HUES64 (cell line): ENCODE measurements around the gene RETN.

Experiments used
- H3K27ac ChIP-seq: 2 replicates; pipeline ENCODE4 v1.7.0; 2013; ENCODE audit warnings: low read depth, low read length, inconsistent platforms
- H3K27me3 ChIP-seq: 2 replicates; pipeline ENCODE4 v1.6.1; 2013; ENCODE audit warnings: mild to moderate bottlenecking, low read length; ENCODE audit not compliant: insufficient read depth
- H3K36me3 ChIP-seq: 2 replicates; pipeline ENCODE4 v1.6.1; 2013; ENCODE audit warnings: mild to moderate bottlenecking, low read length; ENCODE audit not compliant: insufficient read depth
- H3K4me1 ChIP-seq: 2 replicates; pipeline ENCODE4 v1.6.1; 2013; ENCODE audit warnings: mild to moderate bottlenecking, low read length, moderate library complexity; ENCODE audit not compliant: insufficient read depth
- H3K4me3 ChIP-seq: 2 replicates; pipeline ENCODE4 v1.5.1; 2013; ENCODE audit warnings: mild to moderate bottlenecking, low read length, moderate library complexity
- H3K9ac ChIP-seq: 2 replicates; pipeline ENCODE4 v1.6.1; 2013; ENCODE audit warnings: mild to moderate bottlenecking, low read depth, low read length
- H3K9me3 ChIP-seq: 2 replicates; pipeline ENCODE4 v1.6.1; 2013; ENCODE audit warnings: low read depth, low read length; ENCODE audit not compliant: insufficient read depth
- WGBS: fragments of 150-250, 120-280 bp; methylation state at CpG from one replicate; pipeline ENCODE4 v1.1.7; 2013; ENCODE audit warnings: missing lambda C conversion rate; 5-methylcytosine and 5-hydroxymethylcytosine counted together

RETN gene

DNA sequence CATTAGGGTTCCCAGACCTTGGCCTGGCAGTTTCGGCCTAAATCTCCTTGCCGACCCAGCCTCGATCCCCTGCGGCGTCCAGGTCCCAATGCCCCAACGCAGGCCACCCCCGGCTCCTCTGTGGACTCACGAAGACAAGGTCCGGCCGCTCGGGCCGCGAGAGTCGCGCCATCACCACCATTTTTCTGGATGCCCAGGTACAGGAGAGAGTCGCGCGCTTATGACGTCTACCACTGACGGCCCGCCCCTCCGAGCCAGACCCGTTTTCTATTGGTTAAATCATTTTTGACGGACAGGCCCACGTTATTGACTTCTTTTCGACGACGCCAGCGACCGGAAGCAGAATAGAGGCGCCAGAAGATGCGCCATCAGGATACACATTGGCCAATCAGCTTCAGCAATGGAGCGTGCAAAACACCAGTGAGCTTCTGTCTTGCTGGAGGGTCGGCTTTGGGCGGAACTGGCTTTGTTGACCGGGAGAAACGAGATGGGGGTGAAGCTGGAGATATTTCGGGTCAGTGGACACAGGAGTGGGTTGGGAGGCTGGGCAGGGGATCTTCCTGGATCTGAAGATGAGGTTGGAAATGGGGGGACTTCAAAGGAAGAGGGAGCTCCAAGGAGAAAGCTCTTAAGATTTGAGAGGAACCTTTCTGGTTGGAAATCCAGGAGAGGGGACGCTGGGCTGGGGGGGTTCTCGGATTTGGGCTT is 39.3 kb upstream of the RETN start, which contains the start of the genes PET100 and XAB2:
Gene PET100, plus strand, starts transcription at position 447 of the 708 bp plus-strand sequence. Its CDS starts 41 bp downstream, at position 488.
Gene XAB2, minus strand, starts transcription at position 199 of the 708 bp plus-strand sequence. Its CDS starts 18 bp downstream, at position 181.
- Histone ChIP-seq H3K9me3 (no peaks in the 10 kb centered on the region), H3K4me1 (peaks cover 7% of the 10 kb centered on the region; the same call in 1 of the 2 replicates), H3K27me3 (no peaks in the 10 kb centered on the region), H3K27ac (peak within 1 kb of the TSS; percentile 54; the same call in 1 of the 2 replicates), H3K9ac (peak within 1 kb of the TSS; percentile 91), H3K4me3 (peak within 1 kb of the TSS; percentile 94), H3K36me3 (peaks cover 22% of the 10 kb centered on the region; the same call in 1 of the 2 replicates)
- WGBS = under 1% methylated on average over 40 of the region's 40 CpGs

DNA sequence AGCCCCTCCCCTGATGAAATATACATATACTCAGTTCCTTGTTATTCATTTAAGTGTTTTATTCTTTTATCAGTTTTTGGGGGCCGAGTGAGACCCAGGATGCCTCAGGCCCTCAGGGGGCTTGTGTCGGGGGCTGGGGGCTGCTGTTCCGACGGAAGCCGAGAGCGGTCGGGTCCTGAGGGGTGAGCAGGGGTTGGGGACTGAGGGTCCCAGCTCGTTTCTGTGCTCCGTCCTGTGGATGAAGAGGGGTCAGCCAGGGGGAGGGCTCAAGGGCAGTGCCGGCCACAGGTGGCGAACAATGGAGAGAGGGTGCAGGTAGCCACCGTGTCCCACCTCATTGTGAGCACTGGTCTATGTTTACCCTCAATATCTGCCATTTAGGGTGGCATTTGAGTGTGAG is 37.3 kb upstream of the RETN start:
- H3K9ac ChIP-seq = no peak overlapping the region
- H3K9me3 ChIP-seq = no peaks in the 10 kb centered on the region
- peaks cover 21% of the 10 kb centered on the region for H3K27me3 ChIP-seq
- H3K4me1 ChIP-seq = peaks cover 7% of the 10 kb centered on the region; the same call in 1 of the 2 replicates
- H3K4me3 ChIP-seq = no peak overlapping the region
- WGBS = 93% methylated on average over 12 of the region's 12 CpGs
- H3K36me3 ChIP-seq = peaks cover 8% of the 10 kb centered on the region; the same call in 1 of the 2 replicates
- H3K27ac ChIP-seq = no peak overlapping the region

DNA sequence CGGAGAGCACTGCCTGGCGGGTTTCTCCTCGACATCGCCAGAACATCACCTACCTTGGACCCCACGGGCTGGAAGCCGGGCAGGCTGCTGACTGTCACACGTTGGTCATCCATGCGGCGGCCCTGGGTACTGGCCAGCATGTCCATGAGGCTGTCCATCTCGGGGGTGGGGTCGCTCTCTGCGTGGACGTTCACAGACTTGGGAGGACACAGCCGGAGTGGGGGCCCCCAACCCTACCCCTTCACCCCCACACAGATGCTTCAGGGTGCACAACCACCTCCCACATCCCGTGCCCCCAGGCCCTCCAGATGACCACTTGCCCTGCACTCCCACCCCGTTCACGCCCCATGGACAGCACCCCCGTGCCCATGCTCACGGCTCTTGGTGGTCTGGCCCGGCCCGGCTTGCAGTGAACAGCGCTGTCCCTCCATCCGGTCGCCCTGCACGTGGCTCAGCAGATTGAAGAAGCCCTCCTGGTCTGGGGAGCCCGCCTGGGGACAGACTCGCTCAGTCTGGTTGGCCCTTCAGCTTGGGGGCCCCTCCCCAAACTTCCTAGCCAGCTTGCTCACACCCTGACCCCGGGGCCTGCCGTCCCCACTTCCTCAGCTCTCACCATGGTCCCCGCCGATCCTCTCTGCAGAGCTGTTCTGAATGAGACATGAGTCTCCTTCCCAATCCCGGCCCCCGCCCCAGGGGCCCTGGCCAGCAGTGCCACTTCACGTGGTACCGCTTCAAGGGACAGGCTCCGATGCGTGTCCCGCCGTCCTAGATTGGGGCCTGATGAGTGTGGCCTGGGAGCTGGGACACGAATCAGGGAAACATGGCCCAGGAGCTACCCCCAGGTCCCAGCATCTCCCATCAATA is 36.3 kb upstream of the RETN start:
- WGBS = 95% methylated on average over 40 of the region's 40 CpGs
- Histone ChIP-seq H3K36me3 (peaks cover 2% of the 10 kb centered on the region; the same call in 1 of the 2 replicates), H3K4me1 (peaks cover 7% of the 10 kb centered on the region; the same call in 1 of the 2 replicates), H3K9me3 (no peaks in the 10 kb centered on the region), H3K4me3 (no peak overlapping the region), H3K9ac (no peak overlapping the region), H3K27me3 (peaks cover 22% of the 10 kb centered on the region), H3K27ac (no peak overlapping the region)

DNA sequence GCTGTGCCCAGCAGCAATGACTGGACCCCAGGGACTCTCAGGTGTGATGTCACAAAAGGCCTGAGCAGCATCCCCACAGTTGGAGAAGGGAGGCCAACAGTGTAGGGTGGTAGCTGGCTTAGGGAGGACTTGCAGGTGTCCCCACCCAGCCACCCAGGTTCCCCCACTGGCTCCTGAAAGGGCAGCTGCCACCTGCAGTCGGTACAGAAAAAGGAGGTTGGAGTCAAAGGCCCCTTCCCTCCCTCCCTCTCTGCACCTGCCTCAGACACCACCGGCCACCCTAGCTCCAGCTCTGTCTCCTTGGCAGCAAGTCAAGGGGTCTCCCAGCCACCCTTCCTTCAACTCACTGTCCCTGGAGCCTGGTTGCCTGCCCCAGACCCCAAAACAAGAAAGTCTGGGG is 35.2 kb upstream of the RETN start, which contains the start of gene PCP2:
Gene PCP2, minus strand, starts transcription at position 22 of the 400 bp plus-strand sequence. CDS start 262 bp downstream, outside the sequence.
- no peak within 1 kb of the TSS for H3K27ac ChIP-seq
- no peak within 1 kb of the TSS for H3K9ac ChIP-seq
- H3K36me3 ChIP-seq = peaks cover 2% of the 10 kb centered on the region; the same call in 1 of the 2 replicates
- H3K4me1 ChIP-seq = peaks cover 7% of the 10 kb centered on the region; the same call in 1 of the 2 replicates
- H3K9me3 ChIP-seq = no peaks in the 10 kb centered on the region
- H3K4me3 ChIP-seq = no peak within 1 kb of the TSS
- peaks cover 22% of the 10 kb centered on the region for H3K27me3 ChIP-seq
- WGBS = 59% methylated on average over 2 of the region's 2 CpGs

DNA sequence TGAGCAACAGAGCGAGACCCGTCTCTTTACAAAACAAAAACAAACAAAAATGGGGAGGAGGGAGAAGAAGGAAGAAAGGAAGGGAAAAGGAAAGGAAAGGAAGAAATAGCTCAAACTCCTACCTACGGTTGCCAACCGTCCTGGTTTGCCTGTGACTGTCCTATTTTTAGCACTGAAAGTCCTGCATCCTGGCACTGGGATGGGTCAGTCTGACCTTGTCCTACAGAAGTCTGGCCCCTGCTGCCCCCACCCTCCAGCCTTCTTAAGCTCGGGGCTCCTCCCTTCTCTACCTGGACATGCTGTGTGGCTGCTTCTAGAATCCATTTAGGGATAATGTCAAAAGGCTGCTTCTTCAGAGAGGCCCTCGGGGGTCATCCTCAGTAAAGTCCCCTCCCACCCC is 33.2 kb upstream of the RETN start:
- H3K9ac ChIP-seq = no peak overlapping the region
- no peak overlapping the region for H3K4me3 ChIP-seq
- peaks cover 1% of the 10 kb centered on the region; the same call in 1 of the 2 replicates for H3K4me1 ChIP-seq
- peaks cover 2% of the 10 kb centered on the region; the same call in 1 of the 2 replicates for H3K36me3 ChIP-seq
- no peaks in the 10 kb centered on the region for H3K9me3 ChIP-seq
- H3K27me3 ChIP-seq = peaks cover 22% of the 10 kb centered on the region
- 72% methylated on average over 4 of the region's 6 CpGs for WGBS
- H3K27ac ChIP-seq = no peak overlapping the region

DNA sequence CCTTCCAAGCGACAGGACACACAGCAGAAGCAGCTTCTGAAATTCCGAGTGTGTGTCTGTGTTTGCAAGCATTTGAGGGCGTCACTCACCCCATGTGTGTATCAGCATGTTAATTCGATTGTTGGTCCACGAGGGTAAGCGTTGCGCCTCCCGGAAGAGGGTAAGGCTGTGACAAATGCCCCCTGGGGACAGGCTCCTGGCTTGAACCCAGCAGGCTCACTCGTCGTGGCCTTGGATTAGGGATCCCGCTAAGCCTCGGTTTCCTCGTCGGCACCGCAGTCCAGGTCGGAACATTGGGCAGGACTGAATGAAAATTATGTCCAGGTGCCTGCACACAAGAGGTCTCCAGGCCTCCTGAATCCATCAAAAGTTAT is 32.5 kb upstream of the RETN start:
- peaks cover 2% of the 10 kb centered on the region; the same call in 1 of the 2 replicates for H3K36me3 ChIP-seq
- 72% methylated on average over 16 of the region's 16 CpGs for WGBS
- 0 out of 2 replicates have a peak overlapping the region, but pooled peaks have one; percentile 82 for H3K4me3 ChIP-seq
- H3K9ac ChIP-seq = no peak overlapping the region
- peaks cover 22% of the 10 kb centered on the region for H3K27me3 ChIP-seq
- no peaks in the 10 kb centered on the region for H3K4me1 ChIP-seq
- no peaks in the 10 kb centered on the region for H3K9me3 ChIP-seq
- no peak overlapping the region for H3K27ac ChIP-seq

DNA sequence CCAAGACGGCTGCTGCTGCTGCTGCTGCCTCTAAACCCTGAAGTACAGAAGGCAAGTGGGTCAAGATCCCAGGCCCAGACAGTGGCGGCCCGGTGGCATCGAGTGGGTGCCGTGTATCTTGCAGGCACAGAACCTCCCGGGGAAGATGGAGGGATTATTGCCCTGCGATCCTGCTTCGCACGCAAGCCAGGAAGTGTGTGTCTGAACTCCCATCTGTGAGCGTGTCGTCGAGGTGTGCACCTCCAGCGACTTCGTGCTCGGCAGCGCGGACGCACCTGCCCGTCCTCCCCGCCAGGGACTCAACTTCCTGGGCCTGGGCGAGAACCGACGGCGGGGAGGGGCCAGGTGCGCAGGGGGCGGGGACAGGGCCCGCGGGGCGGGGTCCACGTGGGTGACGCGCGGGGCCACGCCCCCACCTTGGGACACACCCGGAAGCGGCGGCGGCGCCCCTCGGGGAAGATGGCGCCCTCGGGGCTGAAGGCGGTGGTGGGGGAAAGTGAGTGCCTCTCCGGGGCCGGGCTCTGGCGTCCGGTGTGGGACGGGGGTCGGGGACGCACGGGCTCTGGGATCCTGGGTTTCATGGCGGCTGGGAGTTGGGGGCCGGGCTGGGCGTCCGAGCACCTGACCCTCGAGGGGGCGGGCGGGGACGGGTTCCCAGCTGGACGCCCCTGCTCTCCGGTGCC is 32.0 kb upstream of the RETN start, which contains the start of gene STXBP2:
Gene STXBP2, plus strand, starts transcription at position 420 of the 683 bp plus-strand sequence. Its CDS starts 40 bp downstream, at position 460.
- Histone ChIP-seq H3K36me3 (peaks cover 2% of the 10 kb centered on the region; the same call in 1 of the 2 replicates), H3K27me3 (peaks cover 22% of the 10 kb centered on the region), H3K9me3 (no peaks in the 10 kb centered on the region), H3K4me1 (no peaks in the 10 kb centered on the region), H3K9ac (peak within 1 kb of the TSS; percentile 71), H3K27ac (peak within 1 kb of the TSS; percentile 25; the same call in 1 of the 2 replicates), H3K4me3 (peak within 1 kb of the TSS; percentile 82)
- WGBS = 10% methylated on average over 61 of the region's 61 CpGs

DNA sequence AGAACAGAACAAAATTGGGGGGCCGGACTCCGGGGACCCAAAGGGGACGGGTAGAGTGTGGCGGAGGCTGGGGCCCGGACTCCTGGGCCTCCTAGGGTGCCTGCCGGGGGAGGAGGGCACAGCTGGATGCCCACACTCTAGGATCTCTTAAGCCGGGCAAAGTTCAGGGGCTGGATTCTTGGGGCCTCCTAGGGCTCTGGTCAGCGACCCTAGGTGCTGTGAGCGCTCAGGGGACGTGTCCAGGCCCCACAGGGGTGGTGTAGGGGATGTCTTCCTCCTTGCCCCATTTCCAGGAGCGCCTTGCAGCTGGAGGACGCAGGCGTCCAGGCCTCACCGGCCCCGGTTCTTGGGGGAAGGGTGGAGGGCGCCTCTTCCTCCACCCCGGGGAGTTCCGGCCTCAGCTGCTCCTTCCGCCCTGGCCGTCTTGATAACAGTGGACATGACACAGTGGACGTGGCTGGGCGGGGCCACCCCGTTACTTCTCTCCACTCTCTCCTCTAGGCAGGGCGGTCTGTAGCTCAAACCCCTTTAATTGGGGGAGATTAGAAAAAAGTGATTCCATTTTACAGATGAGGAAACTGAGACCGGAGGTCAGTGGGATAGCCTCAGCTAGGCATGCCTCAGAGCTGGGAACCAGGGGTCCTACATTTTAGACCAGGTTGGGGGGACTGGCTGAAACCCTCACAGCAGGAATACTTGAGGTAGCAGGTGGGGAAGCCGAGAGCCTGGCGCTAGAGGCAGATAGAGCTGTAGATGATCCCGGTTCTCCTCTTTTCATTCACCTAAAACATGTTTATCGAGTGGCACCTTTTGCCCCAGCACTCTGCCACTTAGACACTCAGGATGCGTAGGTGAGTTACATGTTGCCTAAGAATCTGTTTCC is 31.2 kb upstream of the RETN start:
- WGBS = 43% methylated on average over 29 of the region's 30 CpGs
- H3K27ac ChIP-seq = peak overlapping the region; percentile 25; the same call in 1 of the 2 replicates

DNA sequence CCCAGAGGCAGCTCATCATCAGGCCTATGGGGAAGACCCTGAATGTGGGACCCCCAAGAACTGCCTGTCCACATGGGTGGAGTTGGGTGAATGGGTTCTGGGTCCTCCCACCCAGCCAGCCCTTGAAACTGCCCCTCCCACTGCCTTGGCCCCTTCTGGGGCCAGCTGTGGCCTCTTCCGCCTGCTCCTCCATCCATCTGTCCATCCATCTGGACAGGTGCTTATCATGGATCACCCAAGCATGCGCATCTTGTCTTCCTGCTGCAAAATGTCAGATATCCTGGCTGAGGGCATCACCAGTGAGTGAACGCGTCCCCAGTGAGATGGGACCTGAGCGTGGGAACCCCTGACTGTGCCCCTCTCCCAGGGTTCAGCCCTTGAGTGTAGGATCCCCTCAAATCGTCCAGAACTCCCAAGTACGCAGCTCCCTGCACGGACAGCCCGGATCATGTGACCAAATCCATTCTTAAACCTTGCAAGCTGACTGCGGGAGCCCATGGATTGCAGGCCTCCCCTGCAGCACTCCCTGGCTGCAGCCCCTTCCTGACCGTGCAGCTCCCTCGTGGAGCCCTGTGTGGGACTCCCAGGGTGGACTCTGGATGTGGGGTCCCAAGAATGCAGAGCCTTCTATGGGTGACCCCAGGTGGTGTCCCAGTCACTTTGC is 29.9 kb upstream of the RETN start:
- Histone ChIP-seq H3K9me3 (no peaks in the 10 kb centered on the region), H3K36me3 (no peaks in the 10 kb centered on the region), H3K4me1 (no peaks in the 10 kb centered on the region), H3K4me3 (no peak overlapping the region), H3K9ac (no peak overlapping the region), H3K27ac (no peak overlapping the region), H3K27me3 (peaks cover 22% of the 10 kb centered on the region)
- WGBS = 91% methylated on average over 12 of the region's 12 CpGs

More for the DNA sequence above, 31.2 kb upstream of the RETN start:
- peaks cover 22% of the 10 kb centered on the region for H3K27me3 ChIP-seq
- no peaks in the 10 kb centered on the region for H3K36me3 ChIP-seq
- no peaks in the 10 kb centered on the region for H3K4me1 ChIP-seq
- peak overlapping the region; percentile 82 for H3K4me3 ChIP-seq
- peak overlapping the region; percentile 71 for H3K9ac ChIP-seq
- H3K9me3 ChIP-seq = no peaks in the 10 kb centered on the region
